Upper lobe of left lung (tissue), 6 donors: Measurements from ENCODE around the gene ADGRL3. TPM values are rescaled to one million over a fixed set of nuclear protein-coding genes. Genes with fewer than 3 reads are reported as not detected.

Experiments used
- ATAC-seq, 2 donors: fragments of 200-7000 bp; cut with Tn5 transposase; one replicate each; pipeline ENCODE4 v1.9.1; 2022; ENCODE audit warnings: mild to moderate bottlenecking in 2 of 2, moderate library complexity in 2 of 2; ENCODE audit not compliant: low FRiP score in 2 of 2
- DNase-seq, 2 donors: peaks; one replicate each; pipeline ENCODE4 v3.0.0-alpha.2; 2019 to 2020
- H3K27ac ChIP-seq, 4 donors: fragments of 200-600 bp; sonication (generic); one replicate each; pipeline ENCODE4 v1.5.1; 2016 to 2019
- H3K27me3 ChIP-seq, 4 donors: fragments of 200-600 bp; sonication (generic); one replicate each; pipeline ENCODE4 v1.5.1; 2017 to 2019
- H3K36me3 ChIP-seq, 4 donors: fragments of 200-600 bp; sonication (generic); one replicate each; pipeline ENCODE4 v1.5.1; 2016 to 2019
- H3K4me1 ChIP-seq, 4 donors: fragments of 200-600 bp; sonication (generic); one replicate each; pipeline ENCODE4 v1.5.1; 2018 to 2019
- H3K4me3 ChIP-seq, 4 donors: fragments of 200-600 bp; sonication (generic); one replicate each; pipeline ENCODE4 v1.5.1; 2017 to 2019; ENCODE audit warnings: mild to moderate bottlenecking in 2 of 4, moderate library complexity in 1 of 4
- H3K9me3 ChIP-seq, 4 donors: fragments of 200-600 bp; sonication (generic); one replicate each; pipeline ENCODE4 v1.5.1; 2018 to 2019
- EP300 ChIP-seq, 4 donors: sonication (generic); formaldehyde crosslinking; IDR thresholded peaks; one replicate each; pipeline ENCODE4 v1.5.1; 2017; ENCODE audit warnings: antibody characterized with exemption in 4 of 4, control low read depth in 2 of 4
- POLR2A ChIP-seq, 4 donors: fragments of 450-650 bp; IDR thresholded peaks; one replicate each; pipeline ENCODE4 v1.5.1; 2016 to 2017; ENCODE audit warnings: antibody characterized with exemption in 4 of 4, mild to moderate bottlenecking in 2 of 4
- POLR2AphosphoS5 ChIP-seq, 2 donors: sonication (generic); formaldehyde crosslinking; IDR thresholded peaks; one replicate each; pipeline ENCODE4 v1.5.1; 2017; ENCODE audit warnings: antibody characterized with exemption in 2 of 2
- WGBS, 2 donors: methylation state at CpG; one replicate each; pipeline ENCODE4 v1.1.5; 2017 to 2018; 5-methylcytosine and 5-hydroxymethylcytosine counted together
- total RNA-seq, 6 donors: library from RNA; depleted of rRNA in 4 of 6; stranded (reverse); fragments of >200 nt in 4 of 6; gene quantifications; one replicate each; pipeline versions ENCODE4 v1.1.0 to v1.2.1, GENCODE V29; 2016 to 2021
- TF ChIP-seq, protein P1 (sequence below), 6 experiments: fragments of 450-650 bp in 4 of 6; fragments of 200-600 bp in 2 of 6; sonication (generic) in 2 of 6; IDR thresholded peaks; one replicate each; pipeline ENCODE4 v1.5.1; 2016 to 2019; ENCODE audit warnings: antibody characterized with exemption in 6 of 6
- donor health status: DM: no; HTN: no; CAD: no; lungs with moderate emphysema.
- donor health status: DM: no; HTN: yes; CAD: no; lungs with severe emphysema.

The ADGRL3 gene
- total RNA-seq, 6 donors from 2014 or later = 1.0 to 8.5 (median 2.9) TPM

DNA sequence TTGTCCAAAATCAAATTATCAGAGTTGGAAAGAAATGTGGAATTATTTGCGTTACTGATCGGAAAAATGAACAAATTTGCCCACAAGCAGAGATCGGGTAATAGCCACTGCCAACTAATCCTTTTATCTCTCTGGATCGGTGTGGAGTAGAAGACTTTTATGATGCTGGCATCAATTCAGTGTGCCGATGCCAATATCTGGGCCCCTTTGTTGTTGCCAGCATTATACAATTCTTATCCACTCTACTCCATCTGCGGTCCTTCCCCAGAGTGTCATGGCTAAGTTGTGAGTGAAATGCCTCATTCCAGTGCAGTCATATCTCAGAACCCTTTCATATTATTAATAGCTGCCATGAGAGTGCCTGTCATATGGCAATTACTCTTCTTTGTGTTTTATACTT is 660.2 kb downstream of the ADGRL3 start:
- WGBS, 2 donors = 77 to 80% methylated on average over 6 of the region's 6 CpGs
- ATAC-seq = no peak
- H3K4me3 ChIP-seq = no peak overlapping the region

DNA sequence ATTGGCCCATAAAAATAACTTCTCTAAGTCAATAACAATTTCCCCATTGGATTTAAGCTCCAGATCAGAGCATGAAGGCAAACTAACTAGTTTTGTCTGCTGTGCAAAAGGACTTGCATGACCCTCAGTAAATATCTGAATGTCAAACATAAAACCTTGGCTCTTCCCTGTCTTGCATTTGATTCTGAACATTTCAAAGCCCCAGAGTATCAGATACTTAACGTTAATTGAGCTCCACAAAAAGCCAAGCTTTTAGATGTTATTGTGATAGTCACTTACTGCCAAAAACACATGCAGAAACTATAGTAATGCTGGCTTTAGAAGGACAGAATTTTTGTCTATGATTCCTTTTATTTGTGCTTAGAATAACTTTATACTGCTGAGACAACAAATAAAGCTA is 664.2 kb downstream of the ADGRL3 start:
- Histone ChIP-seq H3K27me3 (no peaks in the 10 kb centered on the region), H3K36me3 (no peaks in the 10 kb centered on the region), H3K4me3 (no peak overlapping the region), H3K27ac (no peak overlapping the region), H3K9me3 (no peaks in the 10 kb centered on the region), H3K4me1 (no peaks in the 10 kb centered on the region)
- no peak for ATAC-seq
- no peak for DNase-seq
- WGBS, 2 donors = 65 to 80% methylated on average over 1 of the region's 1 CpG
- TF ChIP-seq, protein P1, sequence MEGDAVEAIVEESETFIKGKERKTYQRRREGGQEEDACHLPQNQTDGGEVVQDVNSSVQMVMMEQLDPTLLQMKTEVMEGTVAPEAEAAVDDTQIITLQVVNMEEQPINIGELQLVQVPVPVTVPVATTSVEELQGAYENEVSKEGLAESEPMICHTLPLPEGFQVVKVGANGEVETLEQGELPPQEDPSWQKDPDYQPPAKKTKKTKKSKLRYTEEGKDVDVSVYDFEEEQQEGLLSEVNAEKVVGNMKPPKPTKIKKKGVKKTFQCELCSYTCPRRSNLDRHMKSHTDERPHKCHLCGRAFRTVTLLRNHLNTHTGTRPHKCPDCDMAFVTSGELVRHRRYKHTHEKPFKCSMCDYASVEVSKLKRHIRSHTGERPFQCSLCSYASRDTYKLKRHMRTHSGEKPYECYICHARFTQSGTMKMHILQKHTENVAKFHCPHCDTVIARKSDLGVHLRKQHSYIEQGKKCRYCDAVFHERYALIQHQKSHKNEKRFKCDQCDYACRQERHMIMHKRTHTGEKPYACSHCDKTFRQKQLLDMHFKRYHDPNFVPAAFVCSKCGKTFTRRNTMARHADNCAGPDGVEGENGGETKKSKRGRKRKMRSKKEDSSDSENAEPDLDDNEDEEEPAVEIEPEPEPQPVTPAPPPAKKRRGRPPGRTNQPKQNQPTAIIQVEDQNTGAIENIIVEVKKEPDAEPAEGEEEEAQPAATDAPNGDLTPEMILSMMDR (IDR thresholded peaks at IDR 0.05) = no peak
- TF ChIP-seq POLR2AphosphoS5 (IDR thresholded peaks at IDR 0.05) (no peak), EP300 (IDR thresholded peaks at IDR 0.05) (no peak), POLR2A (IDR thresholded peaks at IDR 0.05) (no peak)

More for the DNA sequence above, 660.2 kb downstream of the ADGRL3 start:
- no peaks in the 10 kb centered on the region for H3K4me1 ChIP-seq
- no peak for DNase-seq
- H3K36me3 ChIP-seq = no peaks in the 10 kb centered on the region
- no peaks in the 10 kb centered on the region for H3K27me3 ChIP-seq
- no peak for TF ChIP-seq POLR2A (IDR thresholded peaks at IDR 0.05)
- no peak overlapping the region for H3K27ac ChIP-seq
- no peaks in the 10 kb centered on the region for H3K9me3 ChIP-seq

DNA sequence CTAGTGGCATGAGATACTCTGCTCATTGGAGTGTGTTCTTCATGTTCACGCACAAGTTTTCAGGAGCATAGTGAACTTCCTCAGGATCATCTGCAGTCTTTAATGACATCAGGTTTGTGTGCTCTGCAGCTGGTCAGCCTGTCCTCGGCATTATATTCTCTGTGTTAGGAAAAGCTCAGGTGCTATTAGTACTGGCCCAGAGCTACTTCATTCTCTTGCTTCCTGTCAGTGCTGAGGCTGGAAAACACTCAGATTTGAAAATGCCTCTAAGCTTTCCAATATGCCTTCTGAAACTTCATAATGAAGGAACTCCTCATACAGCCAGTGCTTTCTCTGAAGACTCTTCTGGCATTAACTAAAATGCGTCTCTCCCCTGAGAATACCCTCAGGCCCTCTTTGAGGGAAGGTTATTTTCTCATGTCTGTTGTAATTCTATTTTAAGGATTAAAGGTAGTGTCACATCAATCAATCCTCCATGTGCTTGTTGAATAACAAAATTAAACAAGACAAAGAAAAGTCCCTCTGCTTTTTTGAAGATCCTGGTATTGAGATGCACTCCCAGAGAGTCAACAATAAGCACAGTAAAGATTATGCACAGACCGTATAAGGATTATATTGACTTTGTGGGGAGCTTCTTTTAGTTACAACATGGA is 666.4 kb downstream of the ADGRL3 start:
- TF ChIP-seq POLR2AphosphoS5 (IDR thresholded peaks at IDR 0.05) (no peak), POLR2A (IDR thresholded peaks at IDR 0.05) (no peak), EP300 (IDR thresholded peaks at IDR 0.05) (no peak)
- TF ChIP-seq, protein P1 (IDR thresholded peaks at IDR 0.05) = no peak
- Histone ChIP-seq H3K27ac (no peak overlapping the region), H3K36me3 (no peaks in the 10 kb centered on the region), H3K4me3 (no peak overlapping the region), H3K4me1 (no peaks in the 10 kb centered on the region), H3K27me3 (no peaks in the 10 kb centered on the region), H3K9me3 (no peaks in the 10 kb centered on the region)
- DNase-seq = no peak
- WGBS, 2 donors = 63 to 72% methylated on average over 3 to 4 of the region's 4 CpGs
- ATAC-seq = no peak

DNA sequence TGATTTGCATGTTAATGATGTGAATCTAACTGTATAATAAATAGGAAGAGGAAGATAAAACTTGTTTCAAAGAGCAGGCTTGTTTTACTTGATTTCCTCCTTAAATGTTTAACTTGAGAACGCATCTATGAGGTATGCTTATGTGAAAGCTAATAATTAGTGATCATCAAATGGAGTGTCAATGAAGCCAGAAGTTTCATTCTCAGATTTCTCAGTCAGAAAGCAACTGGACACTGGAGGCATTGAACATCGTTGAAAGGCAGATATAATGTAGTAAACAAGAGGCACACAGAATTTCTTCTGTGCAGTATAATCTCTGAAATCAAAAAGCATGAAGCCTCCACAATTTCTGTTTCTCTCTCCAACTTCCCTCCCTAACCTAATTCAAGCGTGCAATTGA is 672.9 kb downstream of the ADGRL3 start:
- ATAC-seq (no peak), DNase-seq (no peak)
- Histone ChIP-seq H3K27me3 (no peaks in the 10 kb centered on the region), H3K36me3 (no peaks in the 10 kb centered on the region), H3K4me1 (no peaks in the 10 kb centered on the region), H3K9me3 (no peaks in the 10 kb centered on the region), H3K4me3 (no peak overlapping the region), H3K27ac (no peak overlapping the region)
- 58 to 68% methylated on average over 3 of the region's 3 CpGs for WGBS, 2 donors
- TF ChIP-seq POLR2A (IDR thresholded peaks at IDR 0.05) (no peak), POLR2AphosphoS5 (IDR thresholded peaks at IDR 0.05) (no peak), EP300 (IDR thresholded peaks at IDR 0.05) (no peak)
- TF ChIP-seq, protein P1 (IDR thresholded peaks at IDR 0.05) = no peak

DNA sequence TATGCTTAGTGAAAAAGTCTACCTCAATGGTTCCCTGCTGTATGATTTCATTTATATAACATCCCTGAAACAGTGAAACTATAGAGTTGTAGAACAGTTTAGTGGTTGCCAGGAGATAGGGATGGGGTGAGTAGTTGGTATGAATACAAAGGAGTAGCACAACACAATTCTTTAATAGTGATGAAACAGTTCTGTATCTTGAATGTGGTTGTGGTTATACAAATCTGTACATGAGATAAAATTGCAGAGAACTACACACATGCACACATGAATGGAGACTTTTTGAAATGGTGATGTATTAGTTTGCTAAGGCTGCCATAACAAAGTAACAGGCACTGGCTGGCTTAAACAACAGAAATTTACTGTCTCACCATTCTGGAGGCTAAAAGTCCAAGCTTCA is 677.1 kb downstream of the ADGRL3 start:
- TF ChIP-seq, protein P1 (IDR thresholded peaks at IDR 0.05) = no peak
- TF ChIP-seq POLR2AphosphoS5 (IDR thresholded peaks at IDR 0.05) = no peak
- TF ChIP-seq EP300 (IDR thresholded peaks at IDR 0.05) = no peak
- TF ChIP-seq POLR2A (IDR thresholded peaks at IDR 0.05) = no peak
- no peak for DNase-seq
- H3K4me1 ChIP-seq = no peaks in the 10 kb centered on the region
- no peaks in the 10 kb centered on the region for H3K36me3 ChIP-seq
- no peaks in the 10 kb centered on the region for H3K27me3 ChIP-seq
- no peak overlapping the region for H3K27ac ChIP-seq
- H3K4me3 ChIP-seq = no peak overlapping the region
- no peaks in the 10 kb centered on the region for H3K9me3 ChIP-seq
- no peak for ATAC-seq
